Eye (tissue), 1 donor: ENCODE data around the gene KIT.

ENCODE experiments used
- DNase-seq: peaks from one replicate; pipeline ENCODE4 v3.0.0-alpha.2; 2015

KIT gene

GRCh38 chr4:54661169-54661568 is 3.4 kb downstream of the KIT start:
- DNase-seq: no peak

DNA sequence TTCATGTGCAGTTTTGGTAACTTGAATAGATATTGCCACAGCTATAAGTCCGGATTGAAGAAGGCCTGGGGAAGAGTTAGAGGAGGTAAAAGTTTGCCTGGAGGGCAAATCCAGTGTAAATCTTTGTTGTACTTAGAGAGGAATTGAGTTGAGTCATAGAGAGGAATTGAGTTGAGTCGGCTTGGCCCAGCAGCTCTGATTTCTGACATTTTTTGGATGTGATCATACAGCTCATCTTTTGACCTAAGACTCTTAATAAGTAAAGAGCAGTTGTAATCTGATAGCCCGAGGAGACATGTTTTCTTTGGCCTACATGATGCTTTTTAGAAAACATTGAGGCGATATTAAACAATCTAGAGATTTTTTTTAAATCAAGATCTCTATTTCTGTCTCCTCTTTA is 3.9 kb downstream of the KIT start:
- peak; percentile 33 for DNase-seq

- DNase-seq: no peak
Observed at GRCh38 chr4:54662123-54662522, 4.4 kb downstream of the KIT start.

DNA sequence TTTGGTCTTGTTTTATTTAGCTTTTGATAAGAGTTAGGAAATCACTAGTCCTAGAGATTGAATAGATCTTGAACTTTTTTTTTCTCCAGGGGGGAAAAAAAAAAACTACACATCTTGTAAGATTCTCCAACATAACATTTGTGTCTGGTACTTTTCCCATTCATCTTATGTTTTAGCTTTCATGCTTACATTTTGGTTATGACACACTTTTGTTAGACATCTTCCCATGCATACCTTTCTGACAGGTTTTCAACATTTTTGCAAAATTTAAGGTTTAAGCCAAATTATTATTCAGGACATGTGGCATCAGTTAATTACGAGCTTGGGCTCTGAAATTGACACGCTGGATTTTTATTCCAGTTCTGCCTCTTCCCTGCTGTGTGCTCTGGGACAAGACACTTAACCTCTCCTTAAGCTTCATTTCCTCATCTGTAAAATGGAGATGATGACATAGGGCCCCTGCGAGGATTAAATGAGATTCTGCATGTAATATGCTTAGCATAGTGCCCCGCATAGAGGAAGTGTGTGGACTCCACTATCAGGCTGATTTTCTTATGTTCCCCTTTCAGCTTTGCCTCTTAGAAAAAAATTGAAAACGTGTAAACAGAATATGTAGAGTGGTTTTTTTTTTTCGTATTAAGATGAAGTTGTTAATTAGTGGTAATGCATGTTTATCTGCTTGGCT is 5.3 kb downstream of the KIT start:
- DNase-seq: no peak

DNA sequence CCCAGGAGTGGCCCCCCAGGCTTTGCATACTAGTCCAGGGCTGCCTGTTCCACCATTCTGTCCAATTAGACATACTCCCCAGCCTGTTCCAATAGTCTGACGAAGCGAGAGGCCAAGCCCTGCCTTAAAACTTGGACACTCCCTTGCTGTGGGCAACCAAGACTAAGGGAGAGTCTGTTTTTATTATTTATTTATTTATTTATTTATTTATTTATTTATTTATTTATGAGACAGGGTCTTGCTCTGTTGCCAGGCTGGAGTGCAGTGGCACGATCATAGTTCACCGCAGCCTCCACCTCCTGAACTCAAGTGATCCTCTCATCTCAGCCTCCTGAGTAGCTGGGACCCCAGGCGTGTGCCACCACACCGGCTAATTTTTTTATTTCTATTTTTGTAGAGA is 6.6 kb downstream of the KIT start:
- no peak for DNase-seq

DNA sequence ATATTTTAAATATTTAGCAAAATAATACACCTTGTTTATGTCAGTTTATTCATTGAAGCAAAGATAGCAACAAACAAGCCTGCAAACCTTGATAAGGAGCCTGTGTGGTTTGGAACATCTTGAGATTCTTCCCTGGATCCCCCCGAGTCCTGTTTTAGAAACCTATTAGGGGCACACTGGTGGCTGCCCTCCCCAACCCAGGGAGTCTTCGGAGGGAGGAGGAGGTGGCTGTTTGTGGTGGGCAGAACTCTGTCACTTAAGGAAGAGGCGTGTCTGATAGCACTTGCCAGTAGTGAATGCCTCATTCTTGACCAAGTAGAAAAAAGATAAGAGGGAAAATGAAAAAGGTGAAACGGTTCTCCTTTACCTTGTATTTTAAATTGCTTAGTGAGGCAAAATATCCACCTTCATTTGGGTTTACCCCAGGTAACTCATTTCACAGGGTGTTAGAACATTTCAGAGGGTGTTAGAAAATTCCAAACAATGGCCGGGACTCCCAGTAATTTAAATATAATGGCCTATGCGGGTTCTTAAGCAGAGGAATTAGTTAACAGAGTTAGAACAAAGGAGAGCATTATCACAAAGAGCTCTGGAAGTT is 10.4 kb downstream of the KIT start:
- DNase-seq: no peak

- no peak for DNase-seq
Observed at GRCh38 chr4:54669831-54670230, 12.1 kb downstream of the KIT start.

DNA sequence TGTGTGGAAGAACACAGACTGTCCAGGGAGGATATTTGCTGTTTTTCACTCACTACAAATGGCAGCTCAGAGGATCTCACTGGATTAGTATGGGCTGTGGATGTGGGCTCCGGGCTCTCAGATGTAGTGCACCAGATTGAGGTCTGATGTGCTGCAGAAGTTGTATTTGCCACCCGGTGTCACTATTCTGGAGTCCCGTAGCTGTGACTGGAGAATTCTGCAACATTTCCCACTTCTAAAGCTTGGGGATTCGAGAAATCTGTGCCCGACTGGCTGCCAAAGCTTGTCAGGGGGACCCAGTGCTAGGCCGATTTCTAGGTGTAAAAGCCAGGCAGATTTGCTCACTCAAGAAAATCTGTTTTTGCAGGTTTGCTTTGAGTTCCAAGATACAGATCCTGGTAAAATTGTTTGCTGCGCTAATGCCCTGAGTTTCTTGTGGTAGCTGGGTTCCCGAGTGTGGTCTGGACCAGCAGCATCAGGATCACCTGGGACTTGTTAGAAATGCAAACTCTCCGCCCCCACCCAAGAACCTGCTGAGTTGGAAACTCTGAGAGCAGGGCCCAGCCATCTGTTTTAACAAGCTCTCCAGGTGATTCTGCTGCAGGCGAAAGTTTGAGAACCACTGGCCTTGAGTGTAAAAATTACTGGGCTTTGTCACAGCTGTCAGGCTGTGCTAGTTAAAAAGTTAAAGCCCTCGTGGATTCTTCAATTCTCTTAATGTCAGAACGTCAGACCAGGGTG is 18.1 kb downstream of the KIT start:
- no peak for DNase-seq

- no peak for DNase-seq
Observed at GRCh38 chr4:54676658-54677057, 18.9 kb downstream of the KIT start.

GRCh38 chr4:54677416-54677815 is 19.7 kb downstream of the KIT start:
- DNase-seq: no peak

- no peak for DNase-seq
Observed at GRCh38 chr4:54677853-54678650, 20.3 kb downstream of the KIT start.

DNA sequence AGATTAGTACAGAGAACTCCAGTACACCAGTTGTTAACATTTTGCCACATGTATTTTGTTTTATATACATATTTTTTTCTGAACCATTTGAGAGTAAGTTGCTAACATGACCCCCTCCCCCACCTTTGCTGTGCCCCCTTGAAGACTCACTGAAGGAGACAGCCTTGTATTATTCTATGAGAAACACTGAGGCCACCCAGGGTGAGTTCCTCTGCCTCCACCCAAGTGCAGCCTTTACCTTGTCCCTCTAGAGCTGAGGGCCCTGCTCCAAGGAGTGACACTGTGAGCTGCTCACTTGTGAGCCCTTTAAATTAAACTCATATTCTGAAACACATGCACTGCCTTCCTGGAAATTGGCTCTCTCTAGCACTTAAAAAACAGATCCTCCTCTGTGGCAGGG is 21.1 kb downstream of the KIT start:
- no peak for DNase-seq

DNA sequence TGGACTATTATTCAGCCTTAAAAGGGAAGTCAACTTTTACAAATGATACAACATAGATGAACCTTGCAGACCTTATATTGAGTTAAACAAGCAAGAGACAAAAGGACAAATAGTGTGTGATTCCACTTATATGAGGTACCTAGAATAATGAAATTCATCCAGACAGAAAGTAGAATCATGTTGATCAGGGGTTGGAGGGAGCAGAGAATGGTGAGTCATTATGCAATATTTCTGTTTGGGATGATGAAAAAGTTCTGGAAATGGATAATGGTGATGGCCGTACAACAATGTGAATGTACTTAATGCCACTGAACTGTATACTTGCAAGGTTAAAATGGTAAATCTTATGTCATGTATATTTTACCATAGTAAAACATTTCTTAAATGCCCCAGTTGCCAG is 22.1 kb downstream of the KIT start:
- no peak for DNase-seq

DNA sequence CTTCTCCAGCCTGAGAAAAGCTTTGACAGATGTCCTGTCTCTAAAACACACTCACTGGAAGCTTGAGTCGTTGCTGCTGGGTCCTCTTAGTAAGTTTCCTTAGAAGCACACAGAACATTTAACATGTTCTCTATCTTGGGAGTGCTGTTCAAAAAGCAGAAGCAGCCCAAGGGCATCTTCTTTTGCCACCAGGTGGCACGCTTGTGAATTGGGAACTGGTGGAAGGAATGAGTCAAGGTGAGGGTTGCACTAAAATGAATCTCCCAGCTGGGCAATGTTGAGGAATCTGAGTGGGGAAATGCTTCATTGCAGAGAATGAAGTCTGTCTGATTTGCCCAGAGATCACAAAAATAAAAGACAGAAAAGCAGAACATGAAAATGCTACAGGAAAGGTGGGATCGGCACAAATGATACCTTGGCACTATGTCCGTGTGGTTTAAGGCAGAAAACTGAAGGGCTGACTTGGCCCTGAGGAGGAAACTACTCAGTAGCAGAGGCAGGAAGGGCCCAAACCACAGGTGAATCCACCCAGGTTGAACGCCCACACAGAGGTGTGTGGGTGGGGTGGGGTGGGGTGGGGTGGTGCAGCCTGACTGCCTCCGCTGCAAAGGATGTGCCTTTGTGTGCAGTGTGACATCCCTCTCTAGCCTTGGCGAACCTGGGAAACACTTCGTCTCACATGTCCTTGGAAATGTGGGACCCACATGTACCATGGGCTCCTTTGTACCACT is 26.0 kb downstream of the KIT start:
- DNase-seq: no peak

- no peak for DNase-seq
Observed at GRCh38 chr4:54685810-54686209, 28.1 kb downstream of the KIT start.

DNA sequence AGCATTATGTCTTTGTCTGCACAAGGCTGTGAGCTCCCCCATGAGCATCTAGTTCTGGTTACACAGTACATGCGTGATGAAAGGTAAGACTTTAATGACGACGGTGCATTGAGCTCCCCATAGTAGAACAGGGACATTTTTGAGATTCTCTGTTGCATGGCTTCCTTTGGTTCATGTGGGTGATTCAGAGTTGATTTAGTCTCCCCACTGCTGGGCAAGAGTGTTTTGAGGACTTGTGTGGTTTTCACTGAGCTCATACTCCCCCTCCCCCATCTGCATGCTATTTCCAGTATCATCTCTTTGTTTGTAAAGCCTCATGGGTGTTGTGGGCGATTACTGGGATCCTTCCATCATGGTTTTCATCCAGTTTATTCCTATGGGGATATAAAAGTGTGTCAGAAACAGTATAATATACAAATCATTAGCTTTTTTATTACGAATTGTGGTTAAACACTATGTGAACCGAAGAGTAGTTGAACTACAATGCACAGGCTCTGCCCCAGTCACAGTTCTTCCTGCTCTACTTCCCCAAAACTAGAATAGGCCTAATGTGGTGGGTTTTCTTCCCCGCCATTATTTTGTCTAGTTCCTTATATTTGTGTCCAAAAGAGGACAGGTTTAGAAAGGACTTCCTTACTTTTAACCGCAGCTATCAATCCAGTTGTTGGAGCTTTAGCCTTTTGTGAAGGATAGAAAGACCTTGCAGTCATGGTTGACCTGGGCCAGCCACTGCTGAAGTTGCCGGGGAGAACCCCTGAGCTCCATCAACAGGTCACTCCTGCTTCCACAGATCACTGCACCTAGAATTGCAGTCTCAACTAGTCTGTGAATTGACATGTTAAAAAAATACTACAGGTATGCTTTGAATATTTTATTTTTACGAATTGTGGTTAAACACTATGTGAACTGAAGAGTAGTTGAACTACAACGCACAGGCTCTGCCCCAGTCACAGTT is 30.4 kb downstream of the KIT start:
- DNase-seq: no peak

DNA sequence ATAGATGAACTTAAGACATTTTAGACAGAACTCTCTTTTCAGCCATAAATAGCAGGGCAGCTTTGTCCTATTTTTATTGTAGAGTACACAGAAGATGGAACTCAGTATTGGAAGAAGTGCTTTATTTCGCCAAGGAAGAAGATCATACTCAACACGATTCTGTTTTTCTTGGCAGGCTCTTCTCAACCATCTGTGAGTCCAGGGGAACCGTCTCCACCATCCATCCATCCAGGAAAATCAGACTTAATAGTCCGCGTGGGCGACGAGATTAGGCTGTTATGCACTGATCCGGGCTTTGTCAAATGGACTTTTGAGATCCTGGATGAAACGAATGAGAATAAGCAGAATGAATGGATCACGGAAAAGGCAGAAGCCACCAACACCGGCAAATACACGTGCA is 37.6 kb downstream of the KIT start:
- DNase-seq: no peak

GRCh38 chr4:54695788-54696187 is 38.0 kb downstream of the KIT start:
- peak; percentile 53 for DNase-seq

- no peak for DNase-seq
Observed at GRCh38 chr4:54696649-54697048, 38.9 kb downstream of the KIT start.

DNA sequence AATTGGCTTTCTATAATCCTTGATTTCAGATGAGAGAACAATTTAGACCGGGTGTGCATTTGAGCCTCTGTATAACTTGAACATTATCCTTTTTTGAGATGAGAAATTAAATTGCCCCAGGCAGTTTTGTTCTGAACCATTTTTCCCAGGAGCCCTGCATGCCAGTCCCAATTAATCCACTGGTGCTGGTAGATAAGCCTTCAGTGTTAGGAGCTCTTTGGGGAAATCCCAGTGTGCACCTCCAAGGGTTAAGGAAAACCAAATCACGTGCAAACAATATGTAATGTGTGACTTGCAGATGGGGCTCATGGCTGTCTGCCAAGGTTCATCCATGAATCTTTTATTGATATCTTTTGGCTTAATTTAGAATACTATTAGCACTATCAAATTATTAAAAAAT is 43.2 kb downstream of the KIT start:
- DNase-seq: peak; percentile 56

DNA sequence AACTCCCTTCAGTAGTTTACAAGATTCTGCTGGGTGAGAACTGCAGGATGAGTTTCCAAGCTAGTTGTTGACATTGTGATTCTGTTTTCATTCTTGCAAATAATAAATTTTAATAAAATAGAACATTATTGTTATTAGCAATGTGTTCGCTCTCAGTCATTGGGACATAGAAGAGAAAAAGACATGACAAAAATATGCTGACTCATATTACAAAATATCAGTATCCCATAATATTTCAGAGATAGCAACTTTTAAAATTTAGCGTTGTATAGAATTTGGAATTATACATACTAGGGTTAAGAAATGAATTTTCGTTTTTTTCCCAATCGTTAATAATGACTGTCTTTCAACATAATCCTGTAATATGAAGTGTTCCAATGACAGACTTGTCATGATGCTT is 45.4 kb downstream of the KIT start:
- DNase-seq: no peak

- no peak for DNase-seq
Observed at GRCh38 chr4:54707406-54707805, 49.6 kb downstream of the KIT start.
